OCI-LY1 (cell line): Measurements from ENCODE around the gene INPP5A.

Experiments used
- CTCF ChIP-seq: fragments of 200-600 bp; sonication (generic), shearing (Covaris generic); IDR thresholded peaks from 2 replicates; pipeline ENCODE4 v1.5.1; 2017; ENCODE audit warnings: mild to moderate bottlenecking, antibody characterized with exemption, low read length, moderate library complexity, mixed read lengths
- EZH2 ChIP-seq: fragments of 200-600 bp; sonication (generic), shearing (Covaris generic); IDR thresholded peaks from 2 replicates; pipeline ENCODE4 v1.8.0; 2017; ENCODE audit warnings: borderline replicate concordance, mixed run types, mild to moderate bottlenecking, antibody characterized with exemption, low read length, moderate library complexity, mixed read lengths

- no peak for TF ChIP-seq EZH2
- TF ChIP-seq CTCF = no peak
These were observed 56.6 kb downstream of the INPP5A start for GRCh38 chr10:132593900-132594876.
